ENCODE data around the gene ZMAT2.
"Not testable (repeated sequence)": the region's sequence is repeated elsewhere in the genome, so short reads cannot be mapped to it uniquely, and the experiment has no call there.

ZMAT2 gene

GRCh38 chr5:140700177-140701144 lies at the start of gene ZMAT2:
Gene ZMAT2, plus strand, starts transcription at chr5:140700447. Its CDS starts 14 bp downstream, at chr5:140700461.
- peak; percentile 91 for DNase-seq

DNA sequence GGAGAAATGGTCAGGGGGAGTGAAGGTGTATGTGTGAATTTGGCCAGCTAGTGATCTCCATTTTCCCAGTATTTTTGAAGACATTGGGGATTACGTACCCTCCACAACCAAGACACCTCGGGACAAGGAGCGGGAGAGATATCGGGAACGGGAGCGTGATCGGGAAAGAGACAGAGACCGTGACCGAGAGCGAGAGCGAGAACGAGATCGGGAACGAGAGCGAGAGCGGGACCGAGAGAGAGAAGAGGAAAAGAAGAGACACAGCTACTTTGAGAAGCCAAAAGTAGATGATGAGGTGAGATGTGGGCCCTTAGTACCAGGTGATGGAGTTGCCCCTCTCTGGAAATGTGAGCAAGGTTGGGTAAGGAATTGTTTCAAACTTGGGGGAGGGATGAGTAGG lies 41.4 kb upstream of the ZMAT2 start:
- no peak for DNase-seq

- DNase-seq, result not testable (repeated sequence)
Observed at GRCh38 chr5:140660371-140660770, 39.9 kb upstream of the ZMAT2 start.

DNA sequence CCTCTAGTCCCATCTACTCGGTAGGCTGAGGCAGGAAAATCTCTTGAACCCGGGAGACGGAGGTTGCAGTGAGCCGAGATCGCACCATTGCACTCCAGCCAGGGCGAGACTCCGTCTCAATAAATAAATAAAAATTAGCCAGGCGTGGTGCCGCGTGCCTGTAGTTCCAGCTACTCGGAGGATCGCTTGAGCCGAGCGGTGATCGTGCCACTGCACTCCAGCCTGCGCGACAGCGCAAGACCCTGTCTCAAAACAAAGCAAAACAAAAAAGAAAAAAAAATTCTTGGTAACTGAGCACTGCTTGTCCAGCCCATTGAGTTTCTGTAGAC lies 36.3 kb upstream of the ZMAT2 start:
- DNase-seq, result no peak

- DNase-seq, result peak; percentile 74
Observed at GRCh38 chr5:140664359-140665119, 35.7 kb upstream of the ZMAT2 start, which contains the start of gene WDR55. Gene WDR55, plus strand, starts transcription at chr5:140664904. Its CDS starts 9 bp downstream, at chr5:140664913.

DNA sequence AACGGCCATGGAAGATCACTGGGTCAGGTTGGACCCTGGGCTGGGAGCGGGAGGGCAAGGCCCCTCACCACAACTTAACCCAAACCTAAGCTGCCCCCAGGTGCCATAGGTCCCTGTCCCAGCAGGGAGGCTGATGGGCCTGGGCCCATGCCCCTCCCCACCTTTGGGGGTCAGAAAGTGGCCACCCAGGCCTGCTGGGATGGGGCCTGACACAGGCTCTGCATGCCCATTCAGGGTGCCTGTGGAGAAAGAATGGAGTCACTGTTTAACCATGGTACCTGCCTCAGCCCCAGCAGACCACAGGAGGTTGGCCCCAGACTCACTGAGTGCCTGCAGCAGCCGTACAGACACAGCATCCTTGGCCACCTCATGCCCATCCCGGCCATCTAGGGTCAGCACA lies 29.2 kb upstream of the ZMAT2 start:
- not testable (repeated sequence) for DNase-seq

GRCh38 chr5:140671472-140672125 lies 28.6 kb upstream of the ZMAT2 start:
- DNase-seq, result no peak

DNA sequence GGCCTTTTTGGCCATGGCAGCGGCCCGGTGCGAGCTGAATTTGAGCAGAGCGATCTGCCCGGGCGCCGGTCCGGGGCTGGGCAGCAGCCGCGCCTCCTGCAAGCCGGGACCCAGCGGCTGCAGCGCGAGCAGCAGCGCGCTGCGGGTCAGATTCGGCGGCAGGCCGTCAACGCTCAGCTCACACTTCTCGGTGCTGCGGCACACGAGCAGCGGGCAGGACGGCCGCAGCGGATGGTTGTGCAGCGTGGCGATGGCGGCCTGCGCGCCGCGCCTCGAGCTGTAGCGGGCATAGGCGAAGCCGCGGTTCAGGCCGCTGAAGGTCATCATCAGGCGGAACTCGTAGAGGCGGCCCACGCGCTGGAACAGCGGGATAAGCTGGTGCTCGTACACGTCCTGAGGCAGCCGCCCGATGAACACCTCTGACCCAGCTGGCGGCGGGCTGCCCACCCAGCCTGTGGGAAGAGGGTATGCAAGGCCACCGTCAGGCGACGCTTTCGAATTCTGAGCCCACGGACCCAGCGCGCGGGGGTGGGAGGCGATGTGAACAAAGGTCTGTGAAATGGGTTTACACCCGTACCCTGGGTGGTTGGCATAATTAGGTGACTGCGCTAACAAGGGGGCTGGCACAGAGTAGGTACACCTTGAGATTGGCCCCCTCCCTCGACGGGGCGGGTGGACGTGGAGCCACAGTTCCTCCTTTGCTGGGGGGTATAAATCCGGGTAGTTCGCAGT lies 27.6 kb upstream of the ZMAT2 start:
- no peak for DNase-seq

DNA sequence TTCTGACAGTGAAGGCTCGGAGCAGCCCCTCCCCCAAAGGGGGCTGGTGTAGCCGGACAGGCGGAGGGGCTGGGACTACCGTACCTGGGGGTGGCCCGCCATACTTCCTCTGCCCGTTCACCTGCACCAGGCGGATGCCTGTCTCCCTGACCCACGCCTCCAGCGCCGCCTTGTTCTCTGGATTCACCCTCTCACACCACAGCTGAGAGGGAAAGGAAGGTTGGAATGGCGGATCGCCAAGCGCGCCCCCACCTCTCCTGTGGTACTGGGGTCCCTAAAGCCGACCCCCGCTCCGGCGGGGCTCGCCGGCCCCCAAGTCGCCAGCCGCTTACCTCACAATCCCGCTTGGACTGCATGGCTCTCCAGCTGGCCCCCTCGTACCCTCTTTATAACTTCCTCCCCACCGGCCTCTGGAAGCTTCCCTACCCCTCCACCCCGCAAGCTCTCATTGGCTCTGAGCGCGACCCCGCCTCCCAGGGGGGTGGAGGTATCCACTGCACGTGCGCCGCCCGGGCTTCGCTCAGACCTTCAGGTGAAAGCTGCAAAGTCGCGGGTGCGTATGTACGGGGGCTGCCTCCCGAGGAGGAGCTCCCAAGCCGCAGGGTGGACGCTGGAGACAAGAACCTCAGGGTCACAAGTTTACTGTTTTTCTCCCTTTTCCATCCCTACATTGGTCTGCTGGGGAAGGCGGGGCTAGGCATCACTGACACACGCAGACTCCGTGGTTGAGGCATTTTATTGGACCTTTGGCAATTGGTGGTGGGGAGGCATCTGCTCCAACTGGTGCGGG lies 26.9 kb upstream of the ZMAT2 start, which contains the start of gene DND1:
Gene DND1, minus strand, starts transcription at position 390 of the 790 bp plus-strand sequence. Its CDS starts 34 bp downstream, at position 356.
- no peak for DNase-seq

GRCh38 chr5:140674211-140674610 lies 26.0 kb upstream of the ZMAT2 start:
- DNase-seq, result no peak

GRCh38 chr5:140674629-140675028 lies 25.6 kb upstream of the ZMAT2 start:
- DNase-seq, result no peak

DNA sequence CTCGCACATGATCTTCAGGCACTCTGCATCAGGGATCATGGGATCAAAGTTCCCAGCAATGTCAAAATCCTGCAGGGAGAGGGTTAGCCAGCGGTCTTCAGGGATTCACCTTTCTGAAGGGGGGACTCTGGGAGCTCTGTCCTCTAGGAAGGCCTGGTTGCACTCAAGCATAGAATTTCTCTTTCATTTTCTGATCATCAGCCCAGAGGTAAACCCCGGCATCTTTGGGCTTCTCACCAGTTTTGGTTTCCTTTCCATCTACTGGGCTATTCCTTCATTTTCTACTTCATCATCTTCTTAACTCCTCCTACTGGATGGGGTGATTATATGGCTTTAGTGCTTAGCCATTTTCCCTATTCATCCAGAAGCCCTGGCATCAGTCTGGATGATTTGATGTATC lies 22.3 kb upstream of the ZMAT2 start:
- no peak for DNase-seq

DNA sequence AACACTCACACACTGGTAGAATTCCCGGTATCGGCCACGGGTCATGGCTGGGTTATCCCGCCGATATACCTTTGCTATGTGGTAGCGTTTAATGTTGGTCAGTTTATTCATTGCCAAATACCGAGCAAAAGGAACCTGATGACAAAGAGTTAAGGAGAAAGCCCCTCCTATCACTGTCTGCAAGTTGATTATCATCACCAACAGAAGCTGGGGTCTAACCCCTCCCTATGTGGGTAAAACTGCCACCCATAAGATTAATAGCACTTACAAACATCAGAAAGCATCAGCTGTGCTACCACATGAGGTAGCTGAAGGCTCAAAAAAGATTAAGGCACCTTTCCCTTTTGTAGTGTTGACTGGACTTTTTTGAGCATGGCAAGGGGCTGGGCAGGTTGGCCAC lies 21.3 kb upstream of the ZMAT2 start:
- DNase-seq, result no peak

- no peak for DNase-seq
Observed at GRCh38 chr5:140690376-140690932, 9.8 kb upstream of the ZMAT2 start.

DNA sequence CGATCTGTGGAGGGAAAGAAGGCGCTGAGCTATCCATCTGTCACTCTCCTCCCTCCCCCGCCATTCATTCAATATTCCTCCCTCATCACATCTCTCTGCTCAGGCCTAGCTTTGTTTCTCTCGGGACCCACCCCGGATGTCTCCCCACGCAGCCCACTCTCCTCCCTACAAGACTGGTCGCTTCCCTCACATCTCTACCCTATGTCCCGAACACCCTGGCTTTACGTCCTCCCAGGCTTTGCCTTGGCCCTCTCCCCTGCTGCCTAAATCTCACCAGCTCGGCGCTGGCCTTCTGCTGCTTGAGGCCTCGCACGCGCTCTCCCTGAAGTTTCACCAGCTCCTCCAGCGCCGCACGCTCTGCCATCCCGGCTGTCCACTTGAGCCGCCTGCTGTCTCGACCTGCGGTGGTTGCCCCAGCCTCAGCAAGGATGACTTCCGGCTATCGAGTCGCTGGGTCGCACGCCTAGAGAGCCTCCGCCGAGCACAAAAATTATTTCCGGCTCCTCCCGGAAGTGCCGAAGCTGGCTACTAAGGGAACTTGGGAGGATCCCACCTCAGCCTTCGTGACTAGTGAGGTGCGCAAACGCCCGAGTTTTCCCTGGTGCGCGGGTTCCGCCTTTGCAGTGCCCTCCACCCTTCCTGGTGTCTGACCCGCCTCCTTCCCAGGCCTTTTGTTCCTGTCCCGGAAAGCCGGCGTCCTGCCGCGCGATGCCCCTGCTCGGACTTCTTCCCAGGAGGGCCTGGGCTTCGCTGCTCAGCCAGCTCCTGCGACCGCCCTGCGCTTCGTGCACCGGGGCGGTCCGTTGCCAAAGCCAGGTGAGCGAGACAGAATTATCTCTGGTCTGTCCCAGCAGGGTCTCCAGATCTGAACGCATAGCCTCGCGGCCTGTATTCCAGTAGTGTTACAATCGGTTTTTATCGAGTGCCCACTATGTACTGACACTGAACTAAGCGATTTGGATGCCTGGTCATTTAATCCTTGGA lies 9.0 kb upstream of the ZMAT2 start, which contains the start of the genes HARS1 and HARS2:
Gene HARS1, minus strand, starts transcription at position 430 of the 984 bp plus-strand sequence. Its CDS starts 66 bp downstream, at position 364.
Gene HARS2, plus strand, starts transcription at position 515 of the 984 bp plus-strand sequence. Its CDS starts 194 bp downstream, at position 709.
- DNase-seq, result peak; percentile 89

DNA sequence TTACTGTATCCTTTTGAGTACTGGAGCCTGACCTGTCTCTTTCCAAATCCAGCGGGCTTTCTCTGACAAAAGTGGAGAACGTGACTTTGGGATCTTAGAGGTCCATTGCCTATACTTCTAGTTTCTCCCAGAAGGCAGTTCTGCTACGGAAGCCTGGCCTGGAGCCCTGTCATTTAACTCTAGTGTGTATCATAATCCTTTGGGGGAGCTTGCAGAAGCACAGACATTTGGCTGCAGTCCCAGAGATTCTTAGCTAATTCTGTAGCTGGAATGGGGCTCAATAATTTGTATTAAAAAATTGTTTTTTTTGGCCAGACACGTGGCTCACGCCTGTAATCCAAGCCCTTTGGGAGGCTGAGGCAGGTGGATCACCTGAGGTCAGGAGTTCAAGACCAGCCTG lies 6.0 kb upstream of the ZMAT2 start:
- no peak for DNase-seq

DNA sequence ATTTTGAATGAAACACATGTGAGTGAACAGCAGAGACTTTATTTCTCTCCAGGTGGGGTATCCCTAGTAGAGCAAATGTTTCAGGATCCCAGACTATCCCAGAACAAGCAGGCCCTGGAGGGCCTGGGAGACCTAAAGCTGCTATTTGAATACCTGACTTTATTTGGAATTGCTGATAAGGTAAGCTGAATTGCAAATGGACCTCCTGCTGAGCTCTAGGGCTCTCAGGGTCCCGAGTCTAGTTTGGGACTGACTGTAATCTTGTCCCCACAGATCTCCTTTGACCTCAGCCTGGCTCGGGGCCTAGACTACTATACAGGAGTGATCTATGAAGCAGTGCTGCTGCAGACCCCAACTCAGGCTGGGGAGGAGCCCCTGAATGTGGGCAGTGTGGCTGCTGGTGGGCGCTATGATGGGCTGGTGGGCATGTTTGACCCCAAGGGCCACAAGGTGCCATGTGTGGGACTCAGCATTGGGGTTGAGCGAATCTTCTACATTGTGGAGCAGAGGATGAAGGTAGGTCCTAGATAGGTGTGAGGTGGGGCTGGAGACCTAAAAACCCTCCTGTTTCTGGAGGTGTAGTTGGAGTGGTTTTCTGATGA lies 3.3 kb upstream of the ZMAT2 start:
- DNase-seq, result no peak

GRCh38 chr5:140707812-140708211 lies 7.6 kb downstream of the ZMAT2 start:
- no peak for DNase-seq

- not testable (repeated sequence) for DNase-seq
Observed at GRCh38 chr5:140708787-140709186, 8.5 kb downstream of the ZMAT2 start.

All from NCI-H446 treated with DMSO at 0.1 percent for 48 hours (cell line).